SH-SY5Y (cell line): ENCODE data around the gene SLC27A1.

Source experiments
- GATA2 ChIP-seq: IDR thresholded peaks from 2 replicates; pipeline ENCODE4 v1.6.1; 2011; ENCODE audit warnings: mild to moderate bottlenecking, low read depth, low read length
- GATA3 ChIP-seq: IDR thresholded peaks from 2 replicates; pipeline ENCODE4 v1.6.1; 2011; ENCODE audit warnings: low read depth, mild to moderate bottlenecking, low read length, moderate library complexity

The SLC27A1 gene

GRCh38 chr19:17448131-17448967 is 22.0 kb upstream of the SLC27A1 start, which contains the start of gene TMEM221:
Gene TMEM221 (minus strand): TSS chr19:17448668. CDS start chr19:17448462, 206 bp downstream.
- TF ChIP-seq GATA2 (no peak), GATA3 (no peak)

GRCh38 chr19:17450264-17451075 is 19.9 kb upstream of the SLC27A1 start:
- TF ChIP-seq GATA3: no peak
- no peak for TF ChIP-seq GATA2

- TF ChIP-seq GATA2: no peak
- no peak for TF ChIP-seq GATA3
These were observed 18.5 kb upstream of the SLC27A1 start for GRCh38 chr19:17451820-17452219.

GRCh38 chr19:17454576-17455071 is 15.7 kb upstream of the SLC27A1 start:
- TF ChIP-seq GATA2: no peak
- no peak for TF ChIP-seq GATA3

GRCh38 chr19:17455308-17456123 is 14.8 kb upstream of the SLC27A1 start:
- no peak for TF ChIP-seq GATA2

GRCh38 chr19:17456127-17456526 is 14.2 kb upstream of the SLC27A1 start:
- TF ChIP-seq GATA3 (no peak), GATA2 (no peak)

GRCh38 chr19:17457616-17458015 is 12.7 kb upstream of the SLC27A1 start:
- TF ChIP-seq GATA2 (no peak), GATA3 (no peak)

- TF ChIP-seq GATA3 (no peak), GATA2 (no peak)
These were observed 11.4 kb upstream of the SLC27A1 start for GRCh38 chr19:17458970-17459369.

GRCh38 chr19:17460372-17461230 is 9.7 kb upstream of the SLC27A1 start, which contains the start of gene NXNL1:
Gene NXNL1 (minus strand): TSS chr19:17460926. CDS start chr19:17460869, 57 bp downstream.
- TF ChIP-seq GATA3 (no peak), GATA2 (no peak)

- TF ChIP-seq GATA2: no peak
- no peak for TF ChIP-seq GATA3
These were observed 3.9 kb upstream of the SLC27A1 start for GRCh38 chr19:17466487-17466850.

GRCh38 chr19:17467471-17468301 is 2.6 kb upstream of the SLC27A1 start:
- TF ChIP-seq GATA2: no peak
- TF ChIP-seq GATA3: no peak
